Measurements from ENCODE around the gene TJP3. TPM values are rescaled to one million over a fixed set of nuclear protein-coding genes. Genes with fewer than 3 reads are reported as not detected.

Gene TJP3
- total and polyA plus RNA-seq, 2 experiments from 2014 or later = 18.2 to 23.9 TPM

DNA sequence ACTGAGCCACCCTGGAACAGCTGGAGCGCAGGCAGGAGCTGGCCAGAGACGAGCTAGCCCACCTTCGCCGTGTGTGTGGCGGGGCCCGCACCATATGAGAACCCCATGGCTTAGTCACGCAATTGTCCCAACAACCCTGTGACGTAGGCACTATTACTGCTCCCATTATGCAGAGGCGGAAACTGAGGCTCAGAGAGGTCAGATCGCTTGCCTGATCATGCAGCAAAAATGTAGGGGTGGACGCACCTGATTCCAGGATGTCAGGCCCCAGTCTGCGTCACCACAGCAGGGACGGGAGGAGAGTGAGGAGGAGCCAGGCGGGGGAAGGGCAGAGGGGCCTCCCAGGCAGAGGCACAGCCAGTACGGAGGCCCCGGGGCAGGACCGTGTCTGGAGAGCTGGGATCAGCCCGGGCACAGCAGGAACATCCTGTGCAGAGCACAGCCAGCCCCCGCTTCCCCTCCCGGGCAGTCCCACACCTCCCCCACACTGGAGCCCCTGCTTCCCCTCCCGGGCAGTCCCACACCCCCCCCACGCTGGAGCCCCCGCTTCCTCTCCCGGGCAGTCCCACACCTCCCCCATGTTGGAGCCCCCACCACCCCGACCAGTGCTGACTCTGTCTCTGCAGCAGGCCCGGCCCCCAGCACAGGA is 24.7 kb upstream of the TJP3 start:
- Histone ChIP-seq H3K36me3 (ENCODE audit: insufficient read depth) (no peaks in the 10 kb centered on the region), H4K20me1 (replicated peaks; ENCODE audit: insufficient read depth) (peaks cover 8% of the 10 kb centered on the region; the same call in 1 of the 2 replicates), H3K79me2 (replicated peaks; ENCODE audit: insufficient read depth) (peaks cover 54% of the 10 kb centered on the region), H2AFZ (no peak overlapping the region), H3K4me3 (peak overlapping the region; percentile 39), H3K27ac (ENCODE audit: low read depth) (peak overlapping the region; percentile 85), H3K9me2 (ENCODE audit: insufficient read depth) (no peaks in the 10 kb centered on the region), H3K4me1 (ENCODE audit: insufficient read depth) (peaks cover 34% of the 10 kb centered on the region), H3K27me3 (ENCODE audit: insufficient read depth) (no peaks in the 10 kb centered on the region), H3K4me2 (peak overlapping the region; percentile 66), H3F3A (replicated peaks; ENCODE audit: low read depth) (peaks cover 22% of the 10 kb centered on the region)
- peak overlapping the region; percentile 59; the same call in 1 of the 2 replicates for H3K27ac Mint-ChIP-seq
- DNase-seq (ENCODE audit: low spot score) (peak; percentile 81), ATAC-seq (peak; percentile 57)
- H3K4me1 Mint-ChIP-seq = peaks cover 34% of the 10 kb centered on the region
- peaks cover 33% of the 10 kb centered on the region for H3K36me3 Mint-ChIP-seq (ENCODE audit: low read depth)
- peaks cover 21% of the 10 kb centered on the region for H3K27me3 Mint-ChIP-seq (ENCODE audit: insufficient read depth, low read depth, poor library complexity)
- TF ChIP-seq, protein P1, sequence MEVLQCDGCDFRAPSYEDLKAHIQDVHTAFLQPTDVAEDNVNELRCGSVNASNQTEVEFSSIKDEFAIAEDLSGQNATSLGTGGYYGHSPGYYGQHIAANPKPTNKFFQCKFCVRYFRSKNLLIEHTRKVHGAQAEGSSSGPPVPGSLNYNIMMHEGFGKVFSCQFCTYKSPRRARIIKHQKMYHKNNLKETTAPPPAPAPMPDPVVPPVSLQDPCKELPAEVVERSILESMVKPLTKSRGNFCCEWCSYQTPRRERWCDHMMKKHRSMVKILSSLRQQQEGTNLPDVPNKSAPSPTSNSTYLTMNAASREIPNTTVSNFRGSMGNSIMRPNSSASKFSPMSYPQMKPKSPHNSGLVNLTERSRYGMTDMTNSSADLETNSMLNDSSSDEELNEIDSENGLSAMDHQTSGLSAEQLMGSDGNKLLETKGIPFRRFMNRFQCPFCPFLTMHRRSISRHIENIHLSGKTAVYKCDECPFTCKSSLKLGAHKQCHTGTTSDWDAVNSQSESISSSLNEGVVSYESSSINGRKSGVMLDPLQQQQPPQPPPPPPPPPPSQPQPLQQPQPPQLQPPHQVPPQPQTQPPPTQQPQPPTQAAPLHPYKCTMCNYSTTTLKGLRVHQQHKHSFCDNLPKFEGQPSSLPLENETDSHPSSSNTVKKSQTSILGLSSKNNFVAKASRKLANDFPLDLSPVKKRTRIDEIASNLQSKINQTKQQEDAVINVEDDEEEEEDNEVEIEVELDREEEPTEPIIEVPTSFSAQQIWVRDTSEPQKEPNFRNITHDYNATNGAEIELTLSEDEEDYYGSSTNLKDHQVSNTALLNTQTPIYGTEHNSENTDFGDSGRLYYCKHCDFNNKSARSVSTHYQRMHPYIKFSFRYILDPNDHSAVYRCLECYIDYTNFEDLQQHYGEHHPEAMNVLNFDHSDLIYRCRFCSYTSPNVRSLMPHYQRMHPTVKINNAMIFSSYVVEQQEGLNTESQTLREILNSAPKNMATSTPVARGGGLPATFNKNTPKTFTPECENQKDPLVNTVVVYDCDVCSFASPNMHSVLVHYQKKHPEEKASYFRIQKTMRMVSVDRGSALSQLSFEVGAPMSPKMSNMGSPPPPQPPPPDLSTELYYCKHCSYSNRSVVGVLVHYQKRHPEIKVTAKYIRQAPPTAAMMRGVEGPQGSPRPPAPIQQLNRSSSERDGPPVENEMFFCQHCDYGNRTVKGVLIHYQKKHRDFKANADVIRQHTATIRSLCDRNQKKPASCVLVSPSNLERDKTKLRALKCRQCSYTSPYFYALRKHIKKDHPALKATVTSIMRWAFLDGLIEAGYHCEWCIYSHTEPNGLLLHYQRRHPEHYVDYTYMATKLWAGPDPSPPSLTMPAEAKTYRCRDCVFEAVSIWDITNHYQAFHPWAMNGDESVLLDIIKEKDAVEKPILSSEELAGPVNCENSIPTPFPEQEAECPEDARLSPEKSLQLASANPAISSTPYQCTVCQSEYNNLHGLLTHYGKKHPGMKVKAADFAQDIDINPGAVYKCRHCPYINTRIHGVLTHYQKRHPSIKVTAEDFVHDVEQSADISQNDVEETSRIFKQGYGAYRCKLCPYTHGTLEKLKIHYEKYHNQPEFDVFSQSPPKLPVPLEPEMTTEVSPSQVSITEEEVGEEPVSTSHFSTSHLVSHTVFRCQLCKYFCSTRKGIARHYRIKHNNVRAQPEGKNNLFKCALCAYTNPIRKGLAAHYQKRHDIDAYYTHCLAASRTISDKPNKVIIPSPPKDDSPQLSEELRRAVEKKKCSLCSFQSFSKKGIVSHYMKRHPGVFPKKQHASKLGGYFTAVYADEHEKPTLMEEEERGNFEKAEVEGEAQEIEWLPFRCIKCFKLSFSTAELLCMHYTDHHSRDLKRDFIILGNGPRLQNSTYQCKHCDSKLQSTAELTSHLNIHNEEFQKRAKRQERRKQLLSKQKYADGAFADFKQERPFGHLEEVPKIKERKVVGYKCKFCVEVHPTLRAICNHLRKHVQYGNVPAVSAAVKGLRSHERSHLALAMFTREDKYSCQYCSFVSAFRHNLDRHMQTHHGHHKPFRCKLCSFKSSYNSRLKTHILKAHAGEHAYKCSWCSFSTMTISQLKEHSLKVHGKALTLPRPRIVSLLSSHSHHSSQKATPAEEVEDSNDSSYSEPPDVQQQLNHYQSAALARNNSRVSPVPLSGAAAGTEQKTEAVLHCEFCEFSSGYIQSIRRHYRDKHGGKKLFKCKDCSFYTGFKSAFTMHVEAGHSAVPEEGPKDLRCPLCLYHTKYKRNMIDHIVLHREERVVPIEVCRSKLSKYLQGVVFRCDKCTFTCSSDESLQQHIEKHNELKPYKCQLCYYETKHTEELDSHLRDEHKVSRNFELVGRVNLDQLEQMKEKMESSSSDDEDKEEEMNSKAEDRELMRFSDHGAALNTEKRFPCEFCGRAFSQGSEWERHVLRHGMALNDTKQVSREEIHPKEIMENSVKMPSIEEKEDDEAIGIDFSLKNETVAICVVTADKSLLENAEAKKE (CRISPR knock-in tag; IDR thresholded peaks at IDR 0.05) = no peak
- TF ChIP-seq, protein P2, sequence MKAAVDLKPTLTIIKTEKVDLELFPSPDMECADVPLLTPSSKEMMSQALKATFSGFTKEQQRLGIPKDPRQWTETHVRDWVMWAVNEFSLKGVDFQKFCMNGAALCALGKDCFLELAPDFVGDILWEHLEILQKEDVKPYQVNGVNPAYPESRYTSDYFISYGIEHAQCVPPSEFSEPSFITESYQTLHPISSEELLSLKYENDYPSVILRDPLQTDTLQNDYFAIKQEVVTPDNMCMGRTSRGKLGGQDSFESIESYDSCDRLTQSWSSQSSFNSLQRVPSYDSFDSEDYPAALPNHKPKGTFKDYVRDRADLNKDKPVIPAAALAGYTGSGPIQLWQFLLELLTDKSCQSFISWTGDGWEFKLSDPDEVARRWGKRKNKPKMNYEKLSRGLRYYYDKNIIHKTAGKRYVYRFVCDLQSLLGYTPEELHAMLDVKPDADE (IDR thresholded peaks at IDR 0.05) = peak; percentile 50; the same call in 1 of the 2 replicates
- TF ChIP-seq NANOG (IDR thresholded peaks at IDR 0.05; ENCODE audit: borderline replicate concordance) (no peak), CREB1 (CRISPR knock-in tag; IDR thresholded peaks at IDR 0.05; ENCODE audit: low read depth) (peak; percentile 40; the same call in 1 of the 2 replicates), EZH2 (IDR thresholded peaks at IDR 0.05; ENCODE audit: low read depth, unreplicated experiment) (no peak), EZH2phosphoT487 (IDR thresholded peaks at IDR 0.05; ENCODE audit: unreplicated experiment) (no peak), ZNF331 (CRISPR knock-in tag; IDR thresholded peaks at IDR 0.05; ENCODE audit: low read depth) (peak; percentile 40), JUNB (IDR thresholded peaks at IDR 0.05; ENCODE audit: unreplicated experiment) (no peak), POLR2AphosphoS5 (IDR thresholded peaks at IDR 0.05; ENCODE audit: low read depth) (no peak)
- TF ChIP-seq, protein P3, sequence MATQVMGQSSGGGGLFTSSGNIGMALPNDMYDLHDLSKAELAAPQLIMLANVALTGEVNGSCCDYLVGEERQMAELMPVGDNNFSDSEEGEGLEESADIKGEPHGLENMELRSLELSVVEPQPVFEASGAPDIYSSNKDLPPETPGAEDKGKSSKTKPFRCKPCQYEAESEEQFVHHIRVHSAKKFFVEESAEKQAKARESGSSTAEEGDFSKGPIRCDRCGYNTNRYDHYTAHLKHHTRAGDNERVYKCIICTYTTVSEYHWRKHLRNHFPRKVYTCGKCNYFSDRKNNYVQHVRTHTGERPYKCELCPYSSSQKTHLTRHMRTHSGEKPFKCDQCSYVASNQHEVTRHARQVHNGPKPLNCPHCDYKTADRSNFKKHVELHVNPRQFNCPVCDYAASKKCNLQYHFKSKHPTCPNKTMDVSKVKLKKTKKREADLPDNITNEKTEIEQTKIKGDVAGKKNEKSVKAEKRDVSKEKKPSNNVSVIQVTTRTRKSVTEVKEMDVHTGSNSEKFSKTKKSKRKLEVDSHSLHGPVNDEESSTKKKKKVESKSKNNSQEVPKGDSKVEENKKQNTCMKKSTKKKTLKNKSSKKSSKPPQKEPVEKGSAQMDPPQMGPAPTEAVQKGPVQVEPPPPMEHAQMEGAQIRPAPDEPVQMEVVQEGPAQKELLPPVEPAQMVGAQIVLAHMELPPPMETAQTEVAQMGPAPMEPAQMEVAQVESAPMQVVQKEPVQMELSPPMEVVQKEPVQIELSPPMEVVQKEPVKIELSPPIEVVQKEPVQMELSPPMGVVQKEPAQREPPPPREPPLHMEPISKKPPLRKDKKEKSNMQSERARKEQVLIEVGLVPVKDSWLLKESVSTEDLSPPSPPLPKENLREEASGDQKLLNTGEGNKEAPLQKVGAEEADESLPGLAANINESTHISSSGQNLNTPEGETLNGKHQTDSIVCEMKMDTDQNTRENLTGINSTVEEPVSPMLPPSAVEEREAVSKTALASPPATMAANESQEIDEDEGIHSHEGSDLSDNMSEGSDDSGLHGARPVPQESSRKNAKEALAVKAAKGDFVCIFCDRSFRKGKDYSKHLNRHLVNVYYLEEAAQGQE (IDR thresholded peaks at IDR 0.05; ENCODE audit: unreplicated experiment) = no peak
- peaks cover 18% of the 10 kb centered on the region for H3K9me3 Mint-ChIP-seq
- H3K4me3 Mint-ChIP-seq = 0 out of 3 replicates have a peak overlapping the region, but pooled peaks have one; percentile 9

Measured in GM23338 (cell line).